OCI-LY7 (cell line): ENCODE measurements around the gene DNAH6. TPM values are rescaled to one million over a fixed set of nuclear protein-coding genes. Genes with fewer than 3 reads are reported as not detected.

Source experiments
- BruUV-seq: library from RNA; stranded (reverse); fragments of 400-500 nt; replicated peaks from 2 replicates; lab custom pipeline; 2021; lab: Mats Ljungman, UMichigan
- CTCF ChIA-PET: fragments of 300-600 bp; sonication (Branson Sonifier 250); formaldehyde crosslinking; loops from one replicate; lab custom pipeline; 2022; ENCODE audit warnings: antibody characterized with exemption; ENCODE audit not compliant: unreplicated experiment; lab: Charles Lee
- POLR2A ChIA-PET: fragments of 300-600 bp; sonication (Branson Sonifier 250); formaldehyde crosslinking; loops from one replicate; lab custom pipeline; 2022; ENCODE audit warnings: antibody characterized with exemption; lab: Charles Lee
- DNase-seq: peaks from one replicate; pipeline ENCODE4 v3.0.0-alpha.2; 2015; ENCODE audit warnings: low spot score
- H2AFZ ChIP-seq: fragments of 200-600 bp; sonication (generic), shearing (Covaris generic); 2 replicates; pipeline ENCODE4 v1.6.1; 2014; ENCODE audit warnings: mild to moderate bottlenecking, antibody characterized with exemption, low read length, moderate library complexity
- H3K27ac ChIP-seq: fragments of 200-600 bp; sonication (generic); 2 replicates; pipeline ENCODE4 v1.5.1; 2014; ENCODE audit warnings: mixed run types, low read depth, mild to moderate bottlenecking, moderate library complexity, low read length, inconsistent platforms; ENCODE audit not compliant: poor library complexity, severe bottlenecking
- H3K36me3 ChIP-seq: fragments of 200-600 bp; sonication (generic); 2 replicates; pipeline ENCODE4 v1.6.1; 2014; ENCODE audit warnings: mild to moderate bottlenecking, antibody characterized with exemption, low read length, moderate library complexity, mixed read lengths; ENCODE audit not compliant: insufficient read depth
- H3K4me1 ChIP-seq: fragments of 200-600 bp; sonication (generic); 2 replicates; pipeline ENCODE4 v1.5.1; 2014; ENCODE audit warnings: mild to moderate bottlenecking, low read length; ENCODE audit not compliant: insufficient read depth, poor library complexity, severe bottlenecking
- H3K4me2 ChIP-seq: fragments of 200-600 bp; sonication (generic); 2 replicates; pipeline ENCODE4 v1.6.1; 2014; ENCODE audit warnings: mild to moderate bottlenecking, low read length
- H3K4me3 ChIP-seq: fragments of 200-600 bp; sonication (generic); 2 replicates; pipeline ENCODE4 v1.5.1; 2014; ENCODE audit warnings: mild to moderate bottlenecking, low read depth, low read length; ENCODE audit not compliant: poor library complexity, severe bottlenecking
- H3K79me2 ChIP-seq: fragments of 200-600 bp; sonication (generic); 2 replicates; pipeline ENCODE4 v1.6.1; 2016; ENCODE audit warnings: low read depth, mild to moderate bottlenecking, low read length, moderate library complexity, mixed read lengths; ENCODE audit not compliant: insufficient read depth
- H3K9me2 ChIP-seq: fragments of 200-600 bp; sonication (generic); 2 replicates; pipeline ENCODE4 v1.6.1; 2016; ENCODE audit warnings: mild to moderate bottlenecking, low read length, mixed read lengths; ENCODE audit not compliant: insufficient read depth
- H3K9me3 ChIP-seq: fragments of 200-600 bp; sonication (generic); 2 replicates; pipeline ENCODE4 v1.6.1; 2014; ENCODE audit warnings: mild to moderate bottlenecking, mixed run types, low read length, mixed read lengths
- H4K20me1 ChIP-seq: fragments of 200-600 bp; sonication (generic); 2 replicates; pipeline ENCODE4 v1.6.1; 2014; ENCODE audit warnings: mild to moderate bottlenecking, antibody characterized with exemption, low read length, moderate library complexity, mixed read lengths; ENCODE audit not compliant: insufficient read depth
- CTCF ChIP-seq: fragments of 200-600 bp; sonication (generic); conservative IDR thresholded peaks from 2 replicates; pipeline ENCODE4 v1.5.1; 2014; ENCODE audit warnings: mild to moderate bottlenecking, antibody characterized with exemption, low read length, moderate library complexity, mixed read lengths
- EZH2phosphoT487 ChIP-seq: fragments of 200-600 bp; sonication (generic); IDR thresholded peaks from 2 replicates; pipeline ENCODE4 v1.6.1; 2018; ENCODE audit warnings: low read depth, borderline replicate concordance, mild to moderate bottlenecking, mixed run types, antibody characterized with exemption, low read length, moderate library complexity, mixed read lengths
- intact Hi-C: fragments of 100-400 bp; cut with micrococcal nuclease; formaldehyde crosslinking; loops from one replicate; pipeline ENCODE4 v1.10.0; 2022; ENCODE audit not compliant: unreplicated experiment
- total RNA-seq, 2 experiments: library from RNA; depleted of rRNA in 1 of 2; stranded (reverse); fragments of >200 nt in 1 of 2; shearing (Covaris generic) in 1 of 2; gene quantifications; 2 replicates each; pipeline ENCODE4 v1.2.3, GENCODE V29; 2014 to 2022

The DNAH6 gene
- total RNA-seq, 2 experiments from 2014 or later = 0.63 to 1.6 TPM

GRCh38 chr2:84778911-84779690 is 262.8 kb downstream of the DNAH6 start:
- Histone ChIP-seq H3K79me2 (no peaks in the 10 kb centered on the region), H2AFZ (no peak overlapping the region), H3K36me3 (no peaks in the 10 kb centered on the region), H3K9me3 (no peaks in the 10 kb centered on the region), H3K4me3 (no peak overlapping the region), H4K20me1 (no peaks in the 10 kb centered on the region), H3K9me2 (no peaks in the 10 kb centered on the region), H3K4me2 (no peak overlapping the region), H3K27ac (no peak overlapping the region), H3K4me1 (peaks cover 13% of the 10 kb centered on the region)
- POLR2A ChIA-PET = interaction anchor here (0.9 kb wide), 1 partner anchor 50 kb away, joined by 3 read pairs; no protein-coding TSS in a partner anchor
- BruUV-seq = no TSS peak
- DNase-seq = no peak
- TF ChIP-seq CTCF = no peak
- no peak for TF ChIP-seq EZH2phosphoT487
- intact Hi-C loops = no loop called here
- CTCF ChIA-PET = interaction anchor here (1.0 kb wide), 1 partner anchor 79 kb away, joined by 3 read pairs; no protein-coding TSS in a partner anchor

- Histone ChIP-seq H3K4me1 (peaks cover 13% of the 10 kb centered on the region), H3K27ac (no peak overlapping the region)
- POLR2A ChIA-PET = interaction anchor here (0.9 kb wide), 1 partner anchor 50 kb away, joined by 3 read pairs; no protein-coding TSS in a partner anchor
Measured at GRCh38 chr2:84779781-84780180, 263.5 kb downstream of the DNAH6 start.

More at GRCh38 chr2:84779781-84780180, 263.5 kb downstream of the DNAH6 start:
- Histone ChIP-seq H3K4me3 (no peak overlapping the region), H3K36me3 (no peaks in the 10 kb centered on the region), H3K9me2 (no peaks in the 10 kb centered on the region), H2AFZ (no peak overlapping the region), H3K9me3 (no peaks in the 10 kb centered on the region), H3K4me2 (no peak overlapping the region), H3K79me2 (no peaks in the 10 kb centered on the region), H4K20me1 (no peaks in the 10 kb centered on the region)
- no peak for TF ChIP-seq EZH2phosphoT487
- no peak for TF ChIP-seq CTCF
- DNase-seq = no peak
- CTCF ChIA-PET = interaction anchor here (1.0 kb wide), 1 partner anchor 78 kb away, joined by 3 read pairs; no protein-coding TSS in a partner anchor
- intact Hi-C loops = no loop called here
- BruUV-seq = no TSS peak
